K562 (cell line): Measurements from ENCODE around the gene MLKL. TPM values are rescaled to one million over a fixed set of nuclear protein-coding genes. Genes with fewer than 3 reads are reported as not detected.

Source experiments
- ATAC-seq: fragments of 200-7000 bp; cut with Tn5 transposase; 3 replicates; pipeline ENCODE4 v1.9.1; 2020; ENCODE audit warnings: moderate library complexity
- BruUV-seq: library from RNA; stranded (reverse); fragments of 400-500 nt; replicated peaks from 2 replicates; lab custom pipeline; 2021; lab: Mats Ljungman, UMichigan
- CTCF ChIA-PET: fragments of 300-600 bp; formaldehyde crosslinking; extraction: SDS; loops from one replicate; lab custom pipeline; 2021; ENCODE audit warnings: low intra/inter-chr PET ratio; lab: Yijun Ruan, JAX
- POLR2A ChIA-PET: fragments of 300-600, 350-650 bp; sonication (Branson Sonifier 250); formaldehyde crosslinking; extraction: SDS; loops from one replicate; lab custom pipeline; 2021; ENCODE audit warnings: antibody characterized with exemption, inconsistent platforms; lab: Yijun Ruan, JAX
- DNase-seq, 4 experiments: peaks; one replicate each; pipeline versions ENCODE4 v3.0.0 to v3.0.0-alpha.2; 2011 to 2018; ENCODE audit warnings: low spot score in 3 of 4, mixed read lengths in 3 of 4; ENCODE audit errors: extremely low read depth in 1 of 4
- FAIRE-seq: peaks from 2 replicates; lab custom pipeline; 2011; peaks lifted over from hg19 to GRCh38; lab: Jason Lieb, UNC
- H2AFZ ChIP-seq: 2 replicates; pipeline ENCODE4 v1.6.0; 2011; ENCODE audit warnings: low read depth, low read length, control low read depth, inconsistent platforms
- H3K27ac ChIP-seq: fragments of 200-600 bp; 3 replicates; pipeline ENCODE4 v1.8.0; 2011; ENCODE audit warnings: low read depth, mild to moderate bottlenecking, control low read depth, inconsistent platforms, low read length, moderate library complexity, mixed read lengths; ENCODE audit errors: extremely low read depth
- H3K27me3 ChIP-seq, 2 experiments: fragments of 300-600 bp in 1 of 2; 2 replicates in 1 of 2; 3 replicates in 1 of 2; pipeline versions ENCODE4 v1.6.0 to v1.8.0; 2011; ENCODE audit warnings: inconsistent platforms in 2 of 2, low read length in 2 of 2, mild to moderate bottlenecking in 1 of 2, mixed read lengths in 1 of 2, moderate library complexity in 1 of 2; ENCODE audit not compliant: control insufficient read depth in 2 of 2, insufficient read depth in 2 of 2
- H3K36me3 ChIP-seq: fragments of 300-600 bp; 3 replicates; pipeline ENCODE4 v1.8.0; 2011; ENCODE audit warnings: mild to moderate bottlenecking, low read length, inconsistent platforms; ENCODE audit not compliant: control insufficient read depth, insufficient read depth
- H3K4me1 ChIP-seq, 2 experiments: fragments of 200-600 bp in 1 of 2; replicated peaks in 1 of 2; 2 replicates in 1 of 2; 3 replicates in 1 of 2; pipeline versions ENCODE4 v1.5.1 to v1.8.0; 2011; ENCODE audit warnings: inconsistent platforms in 2 of 2, low read length in 2 of 2, mild to moderate bottlenecking in 1 of 2, mixed read lengths in 1 of 2, moderate library complexity in 1 of 2; ENCODE audit not compliant: control insufficient read depth in 2 of 2, insufficient read depth in 2 of 2
- H3K4me2 ChIP-seq: 2 replicates; pipeline ENCODE4 v1.6.1; 2011; ENCODE audit warnings: low read length, control low read depth, inconsistent platforms, mixed read lengths; ENCODE audit not compliant: insufficient read depth
- H3K4me3 ChIP-seq: fragments of 200-600 bp; sonication (generic), shearing (Covaris generic); 2 replicates; pipeline ENCODE4 v1.5.1; 2016; ENCODE audit warnings: control low read depth, inconsistent platforms
- H3K79me2 ChIP-seq: fragments of 200-600 bp; 3 replicates; pipeline ENCODE4 v1.8.0; 2011; ENCODE audit warnings: low read length, inconsistent platforms; ENCODE audit not compliant: control insufficient read depth, insufficient read depth
- H3K9ac ChIP-seq, 2 experiments: 2 replicates each; pipeline versions ENCODE4 v1.6.0 to v1.6.1; 2011; ENCODE audit warnings: low read depth in 2 of 2, low read length in 2 of 2, control low read depth in 1 of 2, inconsistent platforms in 1 of 2, mild to moderate bottlenecking in 1 of 2, mixed read lengths in 1 of 2; ENCODE audit not compliant: insufficient read depth in 1 of 2
- H3K9me1 ChIP-seq: one replicate; pipeline ENCODE4 v1.6.0; 2011; ENCODE audit warnings: inconsistent platforms, mild to moderate bottlenecking, low read length, moderate library complexity; ENCODE audit not compliant: control insufficient read depth, insufficient read depth
- H3K9me3 ChIP-seq: replicated peaks from 2 replicates; pipeline ENCODE4 v1.5.1; 2011; ENCODE audit warnings: low read depth, low read length, inconsistent platforms; ENCODE audit not compliant: control insufficient read depth, insufficient read depth
- H4K20me1 ChIP-seq: replicated peaks from 2 replicates; pipeline ENCODE4 v1.6.1; 2011; ENCODE audit warnings: low read length, inconsistent platforms, mixed read lengths; ENCODE audit not compliant: control insufficient read depth, insufficient read depth
- CCAR2 ChIP-seq: fragments of 200-400 bp; formaldehyde crosslinking; IDR thresholded peaks from 2 replicates; pipeline ENCODE4 v1.6.1; 2017; ENCODE audit warnings: mild to moderate bottlenecking, low read depth, low read length
- E2F5 ChIP-seq: sonication (generic); formaldehyde crosslinking; IDR thresholded peaks from 2 replicates; pipeline ENCODE4 v1.8.0; 2022; ENCODE audit warnings: mild to moderate bottlenecking, missing genetic modification reagents
- GTF2E2 ChIP-seq: fragments of 200-800 bp; sonication (Bioruptor generic); IDR thresholded peaks from 2 replicates; pipeline ENCODE4 v1.6.1; 2016; ENCODE audit warnings: missing genetic modification characterization, missing compliant biosample characterization
- HBP1 ChIP-seq: fragments of 450-650 bp; formaldehyde crosslinking; IDR thresholded peaks from 2 replicates; pipeline ENCODE4 v1.4.0; 2022; ENCODE audit warnings: missing genetic modification characterization
- PHF21A ChIP-seq: fragments of 450-650 bp; IDR thresholded peaks from 2 replicates; pipeline ENCODE4 v1.6.1; 2017; ENCODE audit warnings: low read depth, borderline replicate concordance
- TSC22D4 ChIP-seq: fragments of 450-650 bp; IDR thresholded peaks from 2 replicates; pipeline ENCODE4 v1.6.1; 2016; ENCODE audit warnings: missing genetic modification characterization, missing biosample characterization, control low read depth
- ZBTB7A ChIP-seq: IDR thresholded peaks from 2 replicates; pipeline ENCODE4 v1.6.1; 2011; ENCODE audit warnings: low read depth, mild to moderate bottlenecking, low read length, moderate library complexity, borderline replicate concordance; ENCODE audit not compliant: control insufficient read depth
- ZNF318 ChIP-seq, 2 experiments: fragments of 450-650 bp; IDR thresholded peaks; 2 replicates each; pipeline ENCODE4 v1.6.1; 2016; ENCODE audit warnings: mild to moderate bottlenecking in 2 of 2, borderline replicate concordance in 1 of 2, low read depth in 1 of 2, moderate library complexity in 1 of 2
- ZNF512 ChIP-seq: IDR thresholded peaks from 2 replicates; pipeline ENCODE4 v1.6.1; 2016; ENCODE audit warnings: missing genetic modification characterization, missing compliant biosample characterization
- WGBS: fragments of 100-300 bp; shearing (Covaris generic); methylation state at CpG from one replicate; pipeline ENCODE4 v1.1.6; 2016; ENCODE audit warnings: low coverage, mixed read lengths; ENCODE audit not compliant: insufficient coverage; ENCODE audit errors: missing lambda C conversion rate; 5-methylcytosine and 5-hydroxymethylcytosine counted together
- in situ Hi-C: fragments of 300-500 bp; cut with MboI; formaldehyde crosslinking; loops from 4 replicates; pipeline ENCODE4 v1.15.0; 2018; ENCODE audit warnings: inconsistent platforms, mixed read lengths
- intact Hi-C: fragments of 100-400 bp; cut with micrococcal nuclease; formaldehyde crosslinking; loops from 2 replicates; pipeline ENCODE4 v1.14.2; 2022
- polyA plus RNA-seq, 8 experiments: library from polyadenylated mRNA; depleted of rRNA in 4 of 8; stranded (reverse) in 5 of 8; unstranded in 3 of 8; fragments of >200 nt; fragmentation: Nextera tagmentation in 2 of 8; fragmentation: Illumina TruSeq in 1 of 8; extraction: Ambion mirVana in 2 of 8; extraction: Trizol in 1 of 8; gene quantifications; 2 replicates each; pipeline versions ENCODE4 v1.2.1 to v1.2.3, GENCODE V29; 2011 to 2014; ENCODE audit warnings: inconsistent platforms in 1 of 8, missing spikeins in 1 of 8
- total RNA-seq, 7 experiments: library from RNA; depleted of rRNA in 6 of 7; stranded (reverse); fragments of >200 nt in 6 of 7; fragmentation: Illumina TruSeq in 2 of 7; extraction: Trizol in 2 of 7; gene quantifications; 2 replicates each; pipeline versions ENCODE4 v1.2.1 to v1.2.3, GENCODE V29; 2011 to 2021; ENCODE audit warnings: low replicate concordance in 1 of 7

MLKL gene
- total and polyA plus RNA-seq, 9 of the 15 experiments (the other 6 are each of a cell fraction or from before 2014, with no cell fraction given), result 1.6 to 6.1 (median 4.8) TPM

GRCh38 chr16:74700116-74700437, 585 bp downstream of the MLKL start:
- BruUV-seq, result no TSS peak
- H3K9me1 ChIP-seq, result no peaks in the 10 kb centered on the region
- peak overlapping the region; percentile 98 for H2AFZ ChIP-seq
- peaks cover 10 to 11% of the 10 kb centered on the region in 2 experiments for H3K4me1 ChIP-seq
- peak overlapping the region; percentile 85 for H3K4me2 ChIP-seq
- H3K79me2 ChIP-seq, result no peaks in the 10 kb centered on the region; the same call in 2 of the 3 replicates
- CTCF ChIA-PET, result no interaction called here
- intact Hi-C loops (loop anchor here (10.0 kb wide), 1 partner anchor 435 kb away; no protein-coding TSS in a partner anchor), in situ Hi-C loops (loop anchor here (25.0 kb wide), 1 partner anchor 437 kb away; the partner anchor contains the start of gene ZFP1)
- H3K4me3 ChIP-seq, result peak overlapping the region; percentile 45
- ATAC-seq (peak; percentile 22), DNase-seq (peak in 2 of 4 experiments; percentile 20 to 40), FAIRE-seq (no peak)
- peak overlapping the region; percentile 74 for H3K27ac ChIP-seq
- TF ChIP-seq HBP1 (CRISPR knock-in tag) (no peak), ZBTB7A (peak; percentile 60; the same call in 1 of the 2 replicates), TSC22D4 (tag) (no peak), GTF2E2 (tag) (0 out of 2 replicates have a peak, but pooled peaks have one; percentile 14), ZNF318 (IDR thresholded peaks at IDR 0.05; ENCODE audit: borderline replicate concordance in 1 of 2, low read depth in 1 of 2) (no peak), PHF21A (no peak), E2F5 (CRISPR knock-in tag) (no peak), CCAR2 (no peak), ZNF512 (tag) (no peak)
- no peaks in the 10 kb centered on the region for H3K9me3 ChIP-seq
- H4K20me1 ChIP-seq, result no peaks in the 10 kb centered on the region
- peak overlapping the region; percentile 67 to 93 for H3K9ac ChIP-seq
- H3K27me3 ChIP-seq, result no peaks in the 10 kb centered on the region
- no peaks in the 10 kb centered on the region for H3K36me3 ChIP-seq
- 11% methylated on average over 10 of the region's 16 CpGs for WGBS
- POLR2A ChIA-PET, result interaction anchor here (0.9 to 2.7 kb wide), 3 partner anchors 12 to 51 kb away, joined by 3 to 7 read pairs (median 6); partner anchors contain the start of gene RFWD3
